GM12801 (cell line): Measurements from ENCODE around the gene RAPGEF5.

ENCODE experiments used
- TF ChIP-seq, protein P1 (sequence below): IDR thresholded peaks from one replicate; pipeline ENCODE4 v1.5.1; 2011; ENCODE audit warnings: control low read depth; ENCODE audit not compliant: insufficient read length; ENCODE audit errors: extremely low read depth

Gene RAPGEF5

DNA sequence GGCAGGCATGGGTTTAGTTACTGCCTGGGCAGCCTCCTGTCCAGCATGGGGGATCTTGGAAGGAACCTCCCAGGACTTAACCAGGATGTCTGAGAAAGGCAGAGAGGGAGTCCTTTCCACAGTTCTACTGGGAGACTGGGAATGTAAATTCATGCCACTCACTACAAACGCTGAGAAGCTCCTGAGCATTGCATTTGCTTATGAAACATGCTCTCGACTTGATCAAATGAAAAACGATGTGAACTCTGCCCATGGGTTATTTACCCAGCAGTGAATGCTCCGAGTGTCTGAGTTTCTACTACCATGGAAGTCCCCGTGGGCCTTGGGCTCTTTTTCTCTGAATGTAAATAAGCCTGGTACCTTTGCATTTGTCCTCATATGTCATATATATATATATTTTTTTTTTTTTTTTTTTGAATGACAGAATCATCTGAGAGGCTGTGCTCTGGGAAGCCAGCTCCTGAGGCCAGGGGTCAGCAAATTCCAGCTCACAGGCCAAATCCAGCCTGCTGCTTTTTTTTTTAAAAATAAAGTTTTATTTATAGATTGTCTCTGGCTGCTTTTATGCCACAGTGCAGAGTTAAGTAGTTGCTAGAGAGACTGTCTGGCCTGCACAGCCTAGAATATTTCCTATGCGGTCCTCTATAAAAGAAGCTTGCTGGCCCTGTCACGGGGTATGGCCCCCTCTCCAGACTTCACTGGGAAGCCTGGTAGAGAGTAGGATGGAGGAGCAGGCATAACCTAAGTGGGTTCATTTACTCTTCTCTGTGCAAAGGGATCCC, 21.4 kb upstream of the RAPGEF5 start:
- TF ChIP-seq, protein P1, sequence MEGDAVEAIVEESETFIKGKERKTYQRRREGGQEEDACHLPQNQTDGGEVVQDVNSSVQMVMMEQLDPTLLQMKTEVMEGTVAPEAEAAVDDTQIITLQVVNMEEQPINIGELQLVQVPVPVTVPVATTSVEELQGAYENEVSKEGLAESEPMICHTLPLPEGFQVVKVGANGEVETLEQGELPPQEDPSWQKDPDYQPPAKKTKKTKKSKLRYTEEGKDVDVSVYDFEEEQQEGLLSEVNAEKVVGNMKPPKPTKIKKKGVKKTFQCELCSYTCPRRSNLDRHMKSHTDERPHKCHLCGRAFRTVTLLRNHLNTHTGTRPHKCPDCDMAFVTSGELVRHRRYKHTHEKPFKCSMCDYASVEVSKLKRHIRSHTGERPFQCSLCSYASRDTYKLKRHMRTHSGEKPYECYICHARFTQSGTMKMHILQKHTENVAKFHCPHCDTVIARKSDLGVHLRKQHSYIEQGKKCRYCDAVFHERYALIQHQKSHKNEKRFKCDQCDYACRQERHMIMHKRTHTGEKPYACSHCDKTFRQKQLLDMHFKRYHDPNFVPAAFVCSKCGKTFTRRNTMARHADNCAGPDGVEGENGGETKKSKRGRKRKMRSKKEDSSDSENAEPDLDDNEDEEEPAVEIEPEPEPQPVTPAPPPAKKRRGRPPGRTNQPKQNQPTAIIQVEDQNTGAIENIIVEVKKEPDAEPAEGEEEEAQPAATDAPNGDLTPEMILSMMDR: no peak

DNA sequence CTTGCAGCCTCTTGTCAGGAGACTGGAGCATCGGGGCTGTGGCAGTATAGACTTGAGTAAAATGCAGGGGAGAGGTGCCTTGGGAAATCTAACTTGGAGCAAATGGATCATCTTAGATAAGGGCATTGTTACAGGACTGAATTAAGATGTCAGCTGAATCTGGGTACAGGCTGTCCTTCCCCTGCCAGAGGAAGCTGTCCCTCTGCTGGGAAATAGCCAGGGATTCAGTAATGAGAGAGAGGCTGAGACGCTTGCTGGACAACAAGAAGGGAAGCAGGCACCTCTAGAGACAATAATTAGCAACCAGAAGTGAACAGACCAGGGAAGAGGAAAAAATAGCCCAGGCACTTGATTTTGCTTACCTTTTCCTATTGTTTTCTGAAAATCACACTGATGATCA, 20.7 kb upstream of the RAPGEF5 start:
- TF ChIP-seq, protein P1: no peak

DNA sequence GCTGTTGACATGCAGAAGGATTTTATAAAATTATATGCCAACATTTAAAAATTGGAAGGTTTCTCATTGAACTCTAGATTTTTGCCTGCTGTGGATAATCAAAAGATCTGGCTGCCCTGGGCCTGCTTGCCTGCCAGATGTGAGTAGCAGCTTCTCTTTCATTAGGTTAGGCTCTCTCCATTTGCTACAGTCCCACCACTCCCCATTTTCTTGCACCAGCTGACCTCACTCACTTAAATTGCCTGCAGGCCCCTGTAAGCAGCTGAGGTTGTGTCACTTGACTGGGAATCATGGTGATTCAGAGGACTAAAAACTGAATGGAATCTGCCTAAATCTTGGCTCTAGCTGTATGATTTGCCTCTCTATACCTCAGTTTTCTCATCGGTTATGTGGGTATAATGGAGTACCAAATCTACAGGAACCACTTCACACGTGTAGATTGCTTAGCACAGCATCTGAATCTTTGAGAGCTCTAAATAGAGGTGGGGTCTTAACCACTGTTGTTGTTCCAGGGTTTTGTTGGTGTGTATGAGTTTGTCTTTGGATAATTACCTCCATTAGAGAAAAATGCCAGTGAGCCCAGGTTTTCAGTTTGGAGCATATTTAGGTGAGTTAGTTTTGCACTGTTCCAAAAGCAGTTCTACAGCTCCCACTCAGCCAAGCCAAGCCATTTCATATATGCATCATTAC, 18.6 kb upstream of the RAPGEF5 start:
- TF ChIP-seq, protein P1: no peak

DNA sequence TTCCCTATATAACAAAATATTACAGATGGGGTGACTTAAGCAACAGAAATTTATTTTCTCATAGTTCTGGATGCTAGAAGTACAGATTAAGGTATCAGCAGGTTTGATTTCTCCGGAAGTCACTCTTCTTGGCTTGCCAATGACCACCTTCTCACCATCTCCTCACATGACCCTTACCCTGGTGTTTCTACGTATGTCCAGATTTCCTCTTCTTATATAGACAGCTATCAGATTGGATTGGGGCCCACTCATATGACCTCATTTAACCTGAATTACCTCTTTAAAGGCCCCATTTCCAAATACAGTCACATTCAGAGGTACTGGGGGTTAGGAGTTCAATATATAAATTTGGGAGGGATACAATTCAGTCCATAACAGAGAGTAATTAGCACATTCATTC, 17.0 kb upstream of the RAPGEF5 start:
- TF ChIP-seq, protein P1: no peak

DNA sequence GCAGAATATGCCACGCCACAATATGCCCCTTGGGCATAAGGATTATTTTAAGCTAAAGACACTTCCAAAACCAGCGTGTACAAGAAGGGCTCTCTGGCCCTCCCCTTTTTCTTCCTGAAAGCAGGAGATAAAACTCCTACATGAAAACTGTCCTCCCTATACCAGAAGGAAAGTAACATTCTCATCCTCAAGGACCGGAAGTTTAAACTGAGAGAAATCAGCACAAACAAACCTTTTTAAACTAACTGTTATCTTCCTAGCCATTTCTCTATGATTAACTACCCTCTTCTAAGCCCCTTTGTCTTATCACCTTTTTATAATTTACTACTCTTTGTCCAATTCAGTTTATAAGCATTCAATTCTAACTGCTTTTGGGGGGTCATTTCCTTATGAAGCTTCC, 16.4 kb upstream of the RAPGEF5 start:
- TF ChIP-seq, protein P1: no peak

DNA sequence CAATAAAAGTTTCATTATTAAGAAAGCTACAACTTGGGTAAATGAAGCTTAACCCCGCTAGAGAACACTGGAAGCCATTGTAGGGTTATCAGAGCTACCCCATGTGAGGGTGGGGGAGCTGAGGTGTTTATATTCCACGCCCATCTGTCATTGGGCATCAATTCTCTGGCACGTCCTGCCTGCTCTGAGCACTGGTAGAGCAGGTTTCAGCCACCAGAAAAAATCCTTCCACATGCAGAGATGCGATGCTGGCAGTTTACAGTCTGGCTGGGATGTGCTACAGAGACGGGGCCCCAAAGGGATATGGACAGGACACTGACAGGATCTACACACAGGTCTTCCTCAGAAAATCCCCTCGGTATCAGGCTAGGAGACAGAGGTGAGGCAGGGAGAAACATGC, 15.9 kb upstream of the RAPGEF5 start:
- TF ChIP-seq, protein P1: no peak

DNA sequence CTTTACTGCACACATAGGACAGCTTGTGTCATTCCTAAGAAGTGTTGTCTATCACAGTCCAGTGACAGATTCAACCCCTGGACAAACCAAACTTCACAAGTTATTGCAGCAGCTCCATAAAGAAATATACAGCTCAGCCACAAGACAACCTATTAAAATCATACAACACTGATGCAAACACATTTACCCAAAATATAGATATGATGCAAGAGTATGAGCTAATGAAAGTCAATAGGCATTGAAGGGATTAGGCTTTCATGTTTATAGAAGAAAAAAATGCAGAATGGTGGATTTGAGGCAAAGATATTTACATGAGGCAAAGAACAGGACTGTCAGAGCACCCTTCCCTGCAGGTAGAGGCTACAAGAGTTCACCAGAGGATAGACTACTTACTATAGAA, 14.9 kb upstream of the RAPGEF5 start:
- TF ChIP-seq, protein P1: no peak
